ENCODE data around the gene C1QTNF12. TPM values are rescaled to one million over a fixed set of nuclear protein-coding genes. Genes with fewer than 3 reads are reported as not detected.

C1QTNF12 gene
- total RNA-seq, 4 donors from 2014 or later = 4.3 to 23.5 (median 7.1) TPM

DNA sequence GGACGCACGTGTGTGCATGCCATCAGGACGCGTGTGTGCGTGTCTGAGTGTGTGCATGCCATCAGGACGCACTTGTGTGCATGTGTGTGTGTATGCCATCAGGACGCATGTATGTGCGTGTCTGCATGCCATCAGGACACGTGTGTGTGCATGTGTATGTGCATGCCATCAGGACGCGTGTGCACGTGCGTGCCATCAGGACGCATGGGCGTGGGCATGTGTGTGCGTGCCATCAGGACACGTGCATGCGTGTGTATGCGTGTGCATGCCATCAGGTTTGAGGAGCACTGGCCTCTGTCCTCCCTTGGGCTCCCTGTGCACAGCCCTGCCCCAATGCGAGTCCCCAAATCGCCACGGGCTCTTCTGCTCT is 12.6 kb upstream of the C1QTNF12 start:
- H3K27me3 ChIP-seq = no peaks in the 10 kb centered on the region
- H3K9me3 ChIP-seq = no peaks in the 10 kb centered on the region
- TF ChIP-seq, protein P1, sequence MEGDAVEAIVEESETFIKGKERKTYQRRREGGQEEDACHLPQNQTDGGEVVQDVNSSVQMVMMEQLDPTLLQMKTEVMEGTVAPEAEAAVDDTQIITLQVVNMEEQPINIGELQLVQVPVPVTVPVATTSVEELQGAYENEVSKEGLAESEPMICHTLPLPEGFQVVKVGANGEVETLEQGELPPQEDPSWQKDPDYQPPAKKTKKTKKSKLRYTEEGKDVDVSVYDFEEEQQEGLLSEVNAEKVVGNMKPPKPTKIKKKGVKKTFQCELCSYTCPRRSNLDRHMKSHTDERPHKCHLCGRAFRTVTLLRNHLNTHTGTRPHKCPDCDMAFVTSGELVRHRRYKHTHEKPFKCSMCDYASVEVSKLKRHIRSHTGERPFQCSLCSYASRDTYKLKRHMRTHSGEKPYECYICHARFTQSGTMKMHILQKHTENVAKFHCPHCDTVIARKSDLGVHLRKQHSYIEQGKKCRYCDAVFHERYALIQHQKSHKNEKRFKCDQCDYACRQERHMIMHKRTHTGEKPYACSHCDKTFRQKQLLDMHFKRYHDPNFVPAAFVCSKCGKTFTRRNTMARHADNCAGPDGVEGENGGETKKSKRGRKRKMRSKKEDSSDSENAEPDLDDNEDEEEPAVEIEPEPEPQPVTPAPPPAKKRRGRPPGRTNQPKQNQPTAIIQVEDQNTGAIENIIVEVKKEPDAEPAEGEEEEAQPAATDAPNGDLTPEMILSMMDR (IDR thresholded peaks at IDR 0.05) = no peak
- TF ChIP-seq POLR2A (IDR thresholded peaks at IDR 0.05) (no peak), EP300 (IDR thresholded peaks at IDR 0.05) (no peak), POLR2AphosphoS5 (IDR thresholded peaks at IDR 0.05) (no peak)
- peaks cover 72% of the 10 kb centered on the region for H3K36me3 ChIP-seq
- DNase-seq (ENCODE audit: low spot score in 2 of 2) = no peak
- H3K27ac ChIP-seq = no peak overlapping the region
- 75% methylated on average over 12 of the region's 22 CpGs for WGBS
- peaks cover 23% of the 10 kb centered on the region for H3K4me1 ChIP-seq
- no peak overlapping the region for H3K4me3 ChIP-seq

DNA sequence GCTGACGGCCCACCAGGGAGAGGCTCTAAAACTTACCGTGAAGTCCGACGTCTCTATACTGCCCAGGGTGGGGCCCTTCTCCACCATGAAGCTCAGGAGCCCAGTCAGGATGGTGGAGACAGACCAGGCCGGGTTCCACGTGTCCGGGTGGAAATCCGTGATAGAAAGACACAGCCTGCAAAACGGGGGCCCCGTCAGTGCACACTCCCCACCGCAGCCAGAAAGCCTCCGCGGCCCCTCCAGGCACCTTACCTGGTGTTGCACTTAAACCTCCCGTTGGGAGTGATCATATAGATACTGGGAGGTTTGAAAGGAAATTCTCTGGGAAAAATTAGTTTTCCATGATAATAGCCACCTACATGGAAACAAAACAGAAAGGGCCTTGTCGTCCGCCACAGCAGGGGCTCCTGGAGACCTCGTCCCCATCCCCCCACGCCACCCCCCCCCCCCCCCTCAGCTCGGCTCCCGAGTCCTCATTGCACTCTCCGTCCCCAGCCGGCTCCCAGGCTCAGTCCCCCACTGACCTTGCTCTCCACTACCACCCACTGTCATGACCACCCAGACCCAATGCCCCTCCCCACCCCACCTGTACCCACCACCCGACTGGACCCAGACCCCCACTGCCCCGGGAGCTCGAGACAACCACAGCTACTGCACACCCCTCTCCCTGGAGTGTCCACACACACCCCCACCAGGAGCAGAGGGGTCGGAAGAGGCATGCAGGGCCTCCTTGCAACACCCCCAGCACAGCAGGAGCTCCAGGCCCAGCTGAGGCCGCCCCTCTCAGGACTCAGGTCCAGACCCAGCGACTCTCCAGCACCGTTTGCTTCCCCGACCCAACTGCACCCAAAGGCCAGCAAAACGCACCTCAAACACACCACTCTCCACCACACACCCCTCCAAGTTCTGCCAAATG is 10.7 kb upstream of the C1QTNF12 start:
- Histone ChIP-seq H3K27ac (no peak overlapping the region), H3K4me3 (no peak overlapping the region), H3K9me3 (no peaks in the 10 kb centered on the region), H3K36me3 (peaks cover 69% of the 10 kb centered on the region), H3K4me1 (peaks cover 23% of the 10 kb centered on the region), H3K27me3 (no peaks in the 10 kb centered on the region)
- 88% methylated on average over 30 of the region's 31 CpGs for WGBS
- DNase-seq (ENCODE audit: low spot score in 2 of 2) = no peak
- no peak for TF ChIP-seq POLR2AphosphoS5 (IDR thresholded peaks at IDR 0.05)
- TF ChIP-seq POLR2A (IDR thresholded peaks at IDR 0.05) = no peak
- TF ChIP-seq EP300 (IDR thresholded peaks at IDR 0.05) = no peak
- TF ChIP-seq, protein P1 (IDR thresholded peaks at IDR 0.05) = no peak

DNA sequence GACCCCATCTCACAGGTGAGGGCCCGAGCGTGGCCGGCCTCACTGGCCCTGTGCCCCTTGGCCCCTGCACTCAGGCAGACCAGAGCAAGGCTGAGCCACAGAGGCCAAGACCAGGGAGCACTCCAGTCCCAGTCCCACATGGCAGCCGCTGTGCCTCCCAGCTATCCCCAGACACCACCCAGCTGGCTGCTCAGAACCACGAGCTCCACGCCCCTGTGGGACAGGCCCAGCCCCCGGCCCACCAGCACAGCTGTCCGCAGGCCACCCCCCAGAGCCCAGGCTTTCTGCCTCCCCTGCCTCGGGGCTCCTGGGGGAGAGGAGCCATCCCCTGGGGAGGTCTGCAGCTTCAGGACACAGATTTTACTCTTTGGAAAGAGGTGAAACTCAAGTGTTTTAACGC is 9.1 kb upstream of the C1QTNF12 start:
- H3K36me3 ChIP-seq = peaks cover 57% of the 10 kb centered on the region
- WGBS = 94% methylated on average over 3 of the region's 10 CpGs

DNA sequence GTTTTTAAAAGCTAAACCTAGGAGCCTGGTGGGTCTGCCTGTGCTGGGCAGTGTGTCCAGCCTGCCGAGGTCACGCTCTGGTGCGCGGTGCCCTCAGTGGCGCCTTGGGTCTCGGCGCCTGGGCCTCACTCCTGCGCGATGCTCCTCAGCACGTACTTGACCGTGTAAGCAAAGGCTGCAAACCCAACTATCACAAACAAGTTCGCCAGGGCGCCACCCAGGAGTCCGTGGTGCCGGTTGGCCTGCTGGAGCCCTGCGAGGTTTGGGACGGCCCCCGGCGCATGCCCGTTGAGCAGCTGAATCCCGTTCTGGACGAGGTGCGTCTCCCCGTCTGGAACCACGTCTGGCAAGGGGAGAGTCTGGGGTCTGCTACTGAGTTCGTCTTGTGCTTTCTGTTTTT is 8.6 kb upstream of the C1QTNF12 start:
- H3K4me3 ChIP-seq = no peak overlapping the region
- H3K9me3 ChIP-seq = no peaks in the 10 kb centered on the region
- peaks cover 28% of the 10 kb centered on the region for H3K4me1 ChIP-seq
- H3K27me3 ChIP-seq = no peaks in the 10 kb centered on the region
- no peak overlapping the region for H3K27ac ChIP-seq
- H3K36me3 ChIP-seq = peaks cover 57% of the 10 kb centered on the region
- WGBS = 91% methylated on average over 22 of the region's 26 CpGs
- TF ChIP-seq, protein P1 (IDR thresholded peaks at IDR 0.05) = no peak
- no peak for TF ChIP-seq EP300 (IDR thresholded peaks at IDR 0.05)
- TF ChIP-seq POLR2AphosphoS5 (IDR thresholded peaks at IDR 0.05) = no peak
- no peak for TF ChIP-seq POLR2A (IDR thresholded peaks at IDR 0.05)
- DNase-seq (ENCODE audit: low spot score in 2 of 2) = no peak

More for the DNA sequence above, 9.1 kb upstream of the C1QTNF12 start:
- no peak for DNase-seq (ENCODE audit: low spot score in 2 of 2)
- no peaks in the 10 kb centered on the region for H3K9me3 ChIP-seq
- no peak for TF ChIP-seq POLR2A (IDR thresholded peaks at IDR 0.05)
- TF ChIP-seq EP300 (IDR thresholded peaks at IDR 0.05) = no peak
- TF ChIP-seq, protein P1 (IDR thresholded peaks at IDR 0.05) = no peak
- TF ChIP-seq POLR2AphosphoS5 (IDR thresholded peaks at IDR 0.05) = no peak
- peaks cover 29% of the 10 kb centered on the region for H3K4me1 ChIP-seq
- H3K4me3 ChIP-seq = no peak overlapping the region
- H3K27me3 ChIP-seq = no peaks in the 10 kb centered on the region
- H3K27ac ChIP-seq = no peak overlapping the region

DNA sequence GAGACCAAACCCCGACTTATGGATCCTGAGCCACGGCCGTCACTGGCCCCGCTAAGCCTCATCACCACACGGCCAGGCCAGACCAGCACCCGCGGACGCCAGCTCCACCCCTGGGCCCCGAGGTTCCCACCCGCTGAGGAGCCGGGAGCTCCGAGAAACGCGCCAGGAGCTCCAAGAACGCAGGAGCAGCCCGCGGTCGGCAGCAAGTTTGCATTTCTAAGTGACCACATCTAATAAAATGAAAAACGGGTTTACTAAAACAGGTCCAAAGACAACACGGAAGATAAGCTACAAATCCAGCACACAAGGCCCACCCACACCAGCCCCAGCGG is 8.1 kb upstream of the C1QTNF12 start:
- DNase-seq (ENCODE audit: low spot score in 2 of 2) = no peak
- peaks cover 54% of the 10 kb centered on the region for H3K36me3 ChIP-seq
- 70% methylated on average over 18 of the region's 21 CpGs for WGBS

More for the DNA sequence above, 8.1 kb upstream of the C1QTNF12 start:
- no peaks in the 10 kb centered on the region for H3K9me3 ChIP-seq
- no peaks in the 10 kb centered on the region for H3K27me3 ChIP-seq
- no peak overlapping the region for H3K27ac ChIP-seq
- H3K4me3 ChIP-seq = no peak overlapping the region
- no peak for TF ChIP-seq POLR2A (IDR thresholded peaks at IDR 0.05)
- H3K4me1 ChIP-seq = peaks cover 25% of the 10 kb centered on the region

Data from suprapubic skin (tissue), 4 donors.